Superior temporal gyrus (tissue), 1 donor: ENCODE measurements around the gene TCP11.
"Not testable (repeated sequence)": the region's sequence is repeated elsewhere in the genome, so short reads cannot be mapped to it uniquely, and the experiment has no call there.

Source experiments
- DNase-seq: peaks from one replicate; pipeline ENCODE4 v3.0.0-alpha.2; 2016; ENCODE audit errors: extremely low spot score

TCP11 gene

GRCh38 chr6:35147026-35147425, 5.9 kb upstream of the TCP11 start:
- DNase-seq: no peak

GRCh38 chr6:35146453-35146852, 5.3 kb upstream of the TCP11 start:
- DNase-seq: peak; percentile 75

- no peak for DNase-seq
Measured at GRCh38 chr6:35145757-35146156, 4.6 kb upstream of the TCP11 start.

GRCh38 chr6:35142588-35143569, 1.7 kb upstream of the TCP11 start:
- no peak for DNase-seq

GRCh38 chr6:35140639-35141006, 516 bp downstream of the TCP11 start:
- DNase-seq: no peak

- peak; percentile 91 for DNase-seq
Measured at GRCh38 chr6:35139924-35140638, 1.1 kb downstream of the TCP11 start.

GRCh38 chr6:35139470-35139869, 1.7 kb downstream of the TCP11 start:
- no peak for DNase-seq

- DNase-seq: not testable (repeated sequence)
Measured at GRCh38 chr6:35138191-35138590, 2.9 kb downstream of the TCP11 start.

- DNase-seq: no peak
Measured at GRCh38 chr6:35136185-35136584, 5.0 kb downstream of the TCP11 start.

GRCh38 chr6:35128496-35128895, 12.6 kb downstream of the TCP11 start:
- DNase-seq: no peak

GRCh38 chr6:35128042-35128441, 13.1 kb downstream of the TCP11 start:
- no peak for DNase-seq

- no peak for DNase-seq
Measured at GRCh38 chr6:35124356-35124755, 16.8 kb downstream of the TCP11 start.

GRCh38 chr6:35120746-35121145, 20.4 kb downstream of the TCP11 start:
- DNase-seq: no peak

GRCh38 chr6:35108309-35108885, 32.7 kb downstream of the TCP11 start:
- no peak for DNase-seq

GRCh38 chr6:35107761-35108160, 33.4 kb downstream of the TCP11 start:
- not testable (repeated sequence) for DNase-seq

GRCh38 chr6:35107208-35107607, 33.9 kb downstream of the TCP11 start:
- not testable (repeated sequence) for DNase-seq

GRCh38 chr6:35106061-35106460, 35.1 kb downstream of the TCP11 start:
- not testable (repeated sequence) for DNase-seq

- no peak for DNase-seq
Measured at GRCh38 chr6:35105078-35105477, 36.1 kb downstream of the TCP11 start.

GRCh38 chr6:35099116-35099515, 42.0 kb downstream of the TCP11 start:
- DNase-seq: no peak

GRCh38 chr6:35096129-35096862, 44.8 kb downstream of the TCP11 start:
- DNase-seq: no peak

- no peak for DNase-seq
Measured at GRCh38 chr6:35094183-35094582, 47.0 kb downstream of the TCP11 start.

GRCh38 chr6:35093783-35094182, 47.4 kb downstream of the TCP11 start:
- DNase-seq: no peak
